NCI-H1092 (cell line): Measurements from ENCODE around the gene KSR1.
"Not testable (repeated sequence)": the region's sequence is repeated elsewhere in the genome, so short reads cannot be mapped to it uniquely, and the experiment has no call there.

Source experiments
- DNase-seq: peaks from one replicate; lab custom pipeline; 2025; lab: John Stamatoyannopoulos, UW

KSR1 gene

DNA sequence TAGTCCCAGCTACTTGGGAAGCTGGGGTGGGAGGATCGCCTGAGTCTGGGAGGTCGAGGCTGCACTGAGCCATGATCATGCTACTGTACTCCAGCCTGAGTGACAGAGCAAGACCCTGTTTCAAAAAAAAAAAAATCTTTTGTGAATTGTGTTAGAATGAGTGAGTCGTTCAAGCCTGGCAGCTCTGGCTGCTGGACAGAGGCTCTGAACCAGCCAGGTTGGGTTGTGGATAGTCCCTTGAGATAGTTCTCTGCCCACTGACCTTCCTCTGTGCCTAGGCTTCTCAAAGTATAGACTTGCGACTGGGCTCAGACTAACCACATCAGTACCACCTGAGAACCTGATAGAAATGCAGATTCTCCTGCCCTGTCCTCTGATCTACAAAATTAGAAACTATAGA, 2.2 kb upstream of the KSR1 start:
- no peak for DNase-seq

DNA sequence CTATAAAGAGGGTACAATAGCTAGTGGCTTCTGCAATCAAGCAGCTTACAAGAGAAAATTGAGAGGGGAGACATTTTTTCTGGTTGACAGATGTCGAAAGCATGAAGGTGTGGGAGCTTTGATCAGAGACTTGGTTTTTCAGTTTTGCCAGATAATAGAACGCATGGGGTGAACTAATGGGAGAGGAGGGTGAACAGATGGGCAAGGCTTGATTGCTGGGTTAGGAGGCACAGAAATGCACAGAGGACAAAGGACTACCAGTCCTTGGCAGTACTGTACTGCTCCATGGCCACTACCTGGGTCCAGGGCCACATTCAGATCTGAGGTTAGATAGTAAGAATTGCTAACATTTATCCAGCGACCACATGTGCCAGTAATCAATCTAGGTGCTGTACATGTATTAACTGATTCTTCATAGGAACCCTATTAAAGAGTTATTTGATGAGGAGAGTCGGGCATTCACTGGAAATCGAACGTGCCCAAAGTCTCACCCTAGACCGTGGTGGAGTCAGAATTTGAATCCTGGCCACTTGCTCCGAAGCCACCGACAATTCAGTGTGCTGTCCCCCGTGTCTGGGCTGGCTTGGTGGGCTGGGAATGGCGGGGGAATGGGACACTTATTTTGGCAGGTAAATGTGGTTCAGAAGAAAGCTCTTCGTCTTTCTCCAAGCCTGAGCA, 873 bp upstream of the KSR1 start:
- no peak for DNase-seq

DNA sequence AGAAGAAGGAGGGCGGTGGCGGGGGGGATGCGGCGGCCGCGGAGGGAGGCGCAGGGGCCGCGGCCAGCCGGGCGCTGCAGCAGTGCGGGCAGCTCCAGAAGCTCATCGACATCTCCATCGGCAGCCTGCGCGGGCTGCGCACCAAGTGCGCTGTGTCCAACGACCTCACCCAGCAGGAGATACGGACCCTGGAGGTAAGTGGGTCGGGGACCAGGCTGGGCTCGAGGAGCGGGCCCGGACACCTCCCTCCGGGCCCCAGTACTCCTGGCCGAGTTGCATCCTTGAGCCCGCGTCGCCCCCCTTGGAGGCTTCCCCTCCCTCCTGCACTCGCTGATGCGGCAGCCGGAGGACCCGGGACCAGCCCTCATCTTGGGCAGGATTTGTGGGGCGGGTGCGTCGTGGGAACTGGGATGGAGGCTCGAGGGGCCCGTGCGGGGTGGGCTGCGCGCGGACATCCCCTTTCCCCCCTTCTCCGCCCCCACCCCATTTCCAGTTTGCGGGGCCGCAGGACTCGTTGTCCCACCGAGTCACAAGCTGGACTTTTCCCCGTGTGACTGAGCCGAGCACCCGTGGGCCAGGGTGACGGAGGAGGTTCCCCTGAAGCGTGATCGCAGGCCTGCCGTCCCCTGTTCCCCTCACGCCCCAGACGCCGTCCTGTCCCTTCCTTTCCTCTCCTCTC, 572 bp downstream of the KSR1 start:
- DNase-seq: no peak

DNA sequence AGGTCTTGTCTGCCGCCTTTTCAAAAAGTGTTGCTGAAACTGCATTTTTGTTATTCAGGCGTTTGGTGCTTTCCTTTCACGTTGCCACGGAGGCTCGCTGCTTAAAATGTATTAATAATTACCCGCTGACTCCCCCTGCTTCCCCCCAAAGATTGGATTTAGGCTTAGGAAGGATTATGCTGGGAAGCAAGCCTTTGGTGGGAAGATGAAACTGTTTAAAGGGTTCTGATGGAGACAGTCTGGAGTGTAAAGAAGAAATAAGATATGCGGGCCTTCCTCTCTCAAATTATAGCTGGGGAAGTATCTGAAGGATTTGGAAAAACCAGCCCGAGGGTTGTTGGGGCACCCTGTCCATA, 1.1 kb downstream of the KSR1 start:
- no peak for DNase-seq

DNA sequence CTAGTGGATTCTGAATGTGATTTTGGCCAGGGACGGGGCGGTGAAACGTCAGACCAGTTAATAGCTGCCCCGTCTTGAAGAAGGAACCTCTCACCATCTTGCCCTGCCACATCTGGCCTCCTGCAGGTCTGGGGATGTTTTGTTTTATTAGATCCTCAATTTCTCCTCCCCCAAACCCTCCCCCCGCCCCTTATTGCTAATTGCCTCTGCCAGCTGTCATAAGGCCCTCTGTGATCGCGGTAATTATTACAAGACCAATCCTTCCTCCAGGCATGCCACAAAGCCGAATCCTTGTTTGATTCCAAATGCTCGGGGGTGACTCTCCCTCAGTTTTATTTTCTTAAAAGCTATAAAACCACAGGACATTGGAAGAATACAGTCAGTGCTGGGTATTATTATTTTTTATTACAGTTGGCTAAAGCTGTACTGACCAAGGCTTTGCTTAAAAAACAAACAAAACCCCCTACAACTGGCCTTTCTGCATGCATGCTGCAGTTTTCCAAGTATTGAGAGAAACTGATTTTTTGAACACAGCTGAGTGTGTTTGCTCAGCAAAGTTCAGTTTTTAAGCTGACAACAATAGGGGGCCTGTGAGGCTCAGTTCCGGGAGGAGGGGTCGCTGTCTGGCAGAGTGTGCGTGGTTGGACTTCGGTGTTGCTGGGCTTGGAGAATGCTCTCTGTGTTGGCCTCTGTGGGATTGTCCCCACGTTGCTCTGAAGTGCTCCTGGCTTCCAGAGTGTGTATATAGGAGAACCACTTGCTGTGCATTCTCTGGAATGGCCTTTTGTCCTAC, 1.7 kb downstream of the KSR1 start:
- DNase-seq: no peak

DNA sequence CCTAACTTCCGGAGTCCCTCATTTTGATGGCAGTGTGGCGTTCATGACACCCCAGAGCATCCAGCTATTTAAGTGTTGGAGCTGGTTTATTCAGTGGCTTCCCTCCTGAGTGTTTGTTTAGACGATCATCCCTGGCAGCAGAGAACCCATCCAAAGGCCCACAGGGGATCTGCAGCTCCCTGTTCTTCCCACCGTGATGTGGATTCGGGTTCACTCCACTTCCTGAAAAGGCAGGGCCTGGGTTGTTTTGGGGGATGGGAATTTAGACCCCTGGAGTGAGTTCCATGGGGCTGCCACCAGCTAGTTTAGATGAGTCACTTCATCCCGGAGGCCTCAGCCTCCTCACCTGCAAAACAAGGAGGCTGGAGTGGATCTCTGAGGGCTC, 2.3 kb downstream of the KSR1 start:
- no peak for DNase-seq

DNA sequence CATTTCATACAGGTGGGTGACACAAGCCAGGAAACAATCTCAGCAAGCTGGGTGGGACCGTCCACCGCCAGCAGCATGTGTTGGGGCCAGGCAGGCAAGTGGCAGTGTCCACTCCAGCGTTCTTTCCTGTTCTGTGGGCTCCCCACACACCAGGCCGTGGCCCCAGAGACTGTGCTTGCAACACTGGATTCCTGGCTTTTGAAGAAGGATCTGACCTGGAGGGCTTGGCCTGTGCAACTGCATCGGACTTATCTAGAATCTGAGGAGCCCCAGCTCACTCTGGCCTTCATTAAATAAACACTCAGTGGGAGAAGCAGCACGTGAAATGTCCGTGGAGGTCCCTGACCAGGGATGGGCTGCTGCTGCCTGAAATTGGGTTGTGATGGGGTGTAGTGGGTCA, 3.2 kb downstream of the KSR1 start:
- DNase-seq: no peak

DNA sequence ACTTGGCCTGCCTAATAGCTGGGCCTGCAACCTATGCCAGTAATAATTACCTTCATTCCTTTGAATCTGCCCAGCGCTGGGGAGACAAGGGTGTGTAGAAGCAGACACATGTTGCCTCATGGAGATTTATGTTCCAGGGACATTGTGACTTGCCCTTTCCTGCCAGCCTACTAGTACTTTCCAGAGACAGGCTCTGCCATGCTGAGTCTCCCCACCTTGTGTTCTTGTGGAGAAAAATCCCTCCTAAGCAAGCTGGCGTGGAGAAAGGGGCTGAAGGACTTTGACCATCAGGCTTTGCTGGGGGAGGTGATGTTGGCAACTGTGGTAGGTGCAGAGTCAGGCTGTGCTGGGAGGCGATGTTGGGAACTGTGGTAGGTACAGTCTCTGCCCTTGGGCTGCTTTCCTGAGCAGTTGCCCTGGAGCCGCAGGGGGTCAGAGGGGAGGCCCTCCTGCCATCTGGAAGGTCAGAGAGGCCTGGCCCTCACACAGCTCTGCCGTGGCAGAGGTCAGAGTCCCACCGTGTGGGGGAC, 4.0 kb downstream of the KSR1 start:
- no peak for DNase-seq

DNA sequence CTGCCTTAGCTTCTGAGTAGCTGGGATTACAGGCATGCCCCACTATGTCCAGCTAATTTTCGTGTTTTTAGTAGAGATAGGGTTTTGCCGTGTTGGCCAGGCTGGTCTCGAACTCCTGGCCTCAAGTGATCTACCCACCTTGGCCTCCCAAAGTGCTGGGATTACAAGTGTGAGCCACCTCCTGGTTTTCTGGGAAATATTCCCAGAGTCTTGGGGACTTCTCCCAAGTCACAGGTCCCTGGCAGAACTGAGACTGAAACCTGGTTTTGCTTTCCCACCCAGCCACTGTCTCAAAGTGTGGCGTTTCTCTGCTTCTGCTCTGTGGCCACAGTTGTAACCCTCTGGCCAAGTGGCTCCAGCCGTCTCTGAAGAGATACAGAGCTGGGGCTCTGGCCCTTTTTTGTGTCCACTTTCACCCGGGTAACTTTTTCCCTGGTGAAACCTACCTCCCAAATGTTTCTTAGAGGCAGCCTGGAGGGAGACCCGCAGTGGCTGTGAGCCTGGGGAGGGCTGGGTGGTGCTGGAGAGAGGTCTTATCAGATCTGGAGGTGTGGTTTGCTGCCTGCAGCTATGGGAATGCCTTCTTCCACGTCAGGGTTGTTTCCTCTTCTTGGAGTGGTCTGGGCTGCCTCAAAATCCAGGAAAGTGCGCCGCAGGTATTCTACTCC, 5.1 kb downstream of the KSR1 start:
- DNase-seq: no peak

DNA sequence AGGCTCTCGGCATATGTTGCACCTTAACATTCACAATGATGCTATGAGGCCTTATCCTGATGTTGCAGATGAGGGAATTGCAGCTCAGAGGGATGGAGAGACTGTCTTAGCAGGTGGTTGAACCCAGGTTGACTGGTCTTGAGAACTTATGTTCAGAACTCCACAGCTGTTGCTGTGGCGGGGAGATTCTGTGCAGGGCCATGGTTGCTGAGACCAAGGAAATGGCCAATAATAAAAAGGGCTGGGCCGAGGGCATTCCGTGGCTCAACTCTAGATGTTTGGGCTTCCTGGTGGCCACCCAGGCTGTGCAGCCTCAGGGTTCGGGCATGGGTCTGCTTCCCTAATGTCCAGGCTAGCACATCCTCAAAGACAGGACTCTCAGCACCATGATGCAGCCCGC, 5.9 kb downstream of the KSR1 start:
- DNase-seq: no peak

DNA sequence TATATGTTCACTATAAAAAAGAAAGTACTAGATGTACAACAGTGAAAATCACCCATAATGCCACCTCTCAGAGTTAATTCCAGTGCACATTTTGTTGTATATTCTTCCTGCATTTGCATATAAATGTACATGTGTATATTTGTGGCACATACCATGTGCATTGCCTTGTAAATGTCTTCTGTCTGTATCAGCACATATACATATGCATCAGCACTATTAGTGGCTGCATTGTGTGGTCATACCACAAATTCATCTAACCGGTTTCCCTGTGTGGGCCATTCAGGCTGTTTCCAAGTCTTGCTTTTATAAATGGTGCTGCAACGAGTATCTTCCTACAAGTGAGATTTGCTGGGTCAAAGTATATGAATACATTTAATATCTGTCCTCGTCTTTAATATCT, 6.5 kb downstream of the KSR1 start:
- DNase-seq: no peak

DNA sequence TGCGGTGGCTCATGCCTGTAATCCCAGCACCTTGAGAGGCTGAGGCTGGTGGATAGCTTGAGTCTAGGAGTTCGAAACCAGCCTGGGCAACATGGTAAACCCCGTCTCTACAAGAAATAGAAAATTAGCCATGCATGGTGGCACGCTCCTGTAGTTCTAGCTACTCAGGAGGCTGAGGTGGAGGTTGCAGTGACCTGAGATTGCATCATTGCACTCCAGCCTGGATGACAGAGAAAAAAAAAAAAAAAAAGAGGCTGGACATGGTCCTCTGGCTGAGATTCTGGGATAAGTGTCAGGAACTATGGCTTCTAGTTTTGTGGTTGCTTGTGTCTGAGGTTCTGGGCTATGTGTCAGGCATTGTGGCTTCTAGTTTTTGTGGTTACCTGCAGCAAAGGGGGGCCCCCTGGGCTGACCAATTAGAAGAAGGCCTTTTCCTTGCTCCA, 7.0 kb downstream of the KSR1 start:
- no peak for DNase-seq

DNA sequence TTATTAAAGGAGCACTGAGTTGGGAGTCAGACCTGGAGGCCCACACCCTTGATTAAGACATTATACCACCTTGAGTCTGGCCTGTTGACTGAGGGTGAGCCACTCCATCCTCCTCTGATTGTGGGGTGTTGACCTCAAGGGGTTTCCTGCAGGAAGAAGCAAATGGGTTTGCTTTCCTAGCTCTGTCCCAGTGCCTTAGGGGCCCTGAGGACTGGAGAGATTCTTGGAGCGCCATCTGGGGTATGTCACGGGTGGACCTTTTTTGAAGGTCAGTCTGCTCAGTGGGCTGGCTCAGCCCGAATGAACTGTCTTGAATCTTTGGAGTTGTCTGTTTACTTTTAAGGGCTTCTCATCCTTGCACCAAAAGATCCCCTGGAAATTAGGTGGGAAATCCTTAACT, 7.8 kb downstream of the KSR1 start:
- not testable (repeated sequence) for DNase-seq

DNA sequence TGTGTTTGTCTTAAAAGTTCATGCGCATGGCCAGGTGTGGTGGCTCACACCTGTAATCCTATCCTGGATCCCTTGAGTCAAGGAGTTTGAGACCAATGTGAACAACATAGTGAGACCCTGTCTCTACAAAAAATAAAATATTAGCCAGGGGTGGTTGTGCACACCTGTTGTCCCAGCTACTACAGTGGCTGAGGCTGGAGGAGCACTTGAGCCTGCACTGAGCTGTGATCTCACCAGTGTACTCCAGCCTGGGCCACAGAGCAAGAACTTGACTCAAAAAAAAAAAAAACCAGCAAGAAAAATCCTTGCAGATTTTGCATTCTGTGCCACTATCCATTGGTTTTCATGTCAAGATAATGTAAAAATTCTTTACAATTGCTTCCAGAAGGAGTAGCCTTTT, 8.2 kb downstream of the KSR1 start:
- no peak for DNase-seq

DNA sequence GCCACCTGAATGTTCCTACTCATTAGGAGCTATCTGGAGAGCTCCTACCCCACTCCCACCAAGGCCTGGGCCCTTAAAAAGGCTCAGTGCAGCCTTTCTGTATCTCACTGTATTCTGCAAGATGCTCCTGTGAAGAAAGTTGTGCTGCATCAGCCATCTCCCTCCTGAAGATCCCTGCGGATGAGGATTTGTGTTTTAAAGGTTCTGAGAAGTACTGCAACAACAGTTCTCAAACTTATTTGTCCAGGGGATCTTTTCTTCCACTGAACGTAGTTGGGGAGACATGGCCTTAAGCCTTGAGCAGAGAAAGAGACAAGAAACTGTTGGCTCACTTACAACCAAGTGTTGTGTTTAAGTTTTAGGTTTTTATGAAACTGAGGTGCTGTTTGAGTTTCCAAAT, 9.6 kb downstream of the KSR1 start:
- not testable (repeated sequence) for DNase-seq

DNA sequence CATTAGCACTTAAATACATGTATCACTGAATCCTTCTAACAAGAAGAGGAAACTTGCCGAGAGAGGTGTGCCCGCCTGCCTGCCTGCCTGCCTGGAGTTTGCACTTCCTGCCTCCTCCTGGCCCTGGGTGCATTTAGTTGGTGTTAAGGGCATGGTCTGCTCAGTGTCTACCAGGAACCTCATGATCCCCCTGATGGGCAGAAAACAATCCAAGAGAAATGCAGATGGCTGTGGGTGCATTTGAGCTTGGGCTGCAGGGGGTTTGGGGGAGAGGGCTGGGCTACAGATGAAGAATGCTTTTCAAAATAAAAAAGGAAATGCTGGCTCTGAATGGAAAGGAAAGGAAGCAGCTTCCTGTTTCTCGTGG, 10.1 kb downstream of the KSR1 start:
- no peak for DNase-seq

DNA sequence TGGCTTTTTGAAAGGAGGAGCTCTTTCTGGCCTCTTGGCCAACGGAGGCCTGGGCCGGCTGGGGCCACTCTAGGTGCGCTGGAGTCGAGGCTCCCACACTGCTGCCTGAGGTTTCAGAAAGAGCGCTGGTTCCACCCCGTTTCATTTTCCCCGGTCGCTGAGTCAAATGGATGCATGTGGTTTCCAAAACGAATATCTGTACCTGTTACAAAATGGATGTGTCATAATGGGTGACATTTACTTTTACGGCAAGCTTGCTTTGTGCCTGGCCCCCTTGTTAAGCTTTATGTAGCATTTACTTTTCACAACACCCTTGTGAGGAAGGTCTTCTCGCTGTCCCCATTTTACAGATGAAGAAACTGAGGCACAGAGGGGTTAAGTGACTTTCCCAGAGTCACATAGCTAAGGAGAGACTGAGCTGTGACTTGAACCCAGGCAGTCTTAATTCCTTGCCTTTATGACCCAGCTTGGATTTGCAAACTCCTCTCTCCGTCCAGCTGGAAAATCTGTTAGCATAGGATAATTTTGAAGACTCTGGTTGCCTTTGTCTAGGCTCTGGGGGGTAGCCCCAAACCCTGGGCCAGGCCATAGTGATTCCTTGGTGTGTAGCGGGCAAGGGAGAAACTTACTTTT, 10.6 kb downstream of the KSR1 start:
- no peak for DNase-seq

DNA sequence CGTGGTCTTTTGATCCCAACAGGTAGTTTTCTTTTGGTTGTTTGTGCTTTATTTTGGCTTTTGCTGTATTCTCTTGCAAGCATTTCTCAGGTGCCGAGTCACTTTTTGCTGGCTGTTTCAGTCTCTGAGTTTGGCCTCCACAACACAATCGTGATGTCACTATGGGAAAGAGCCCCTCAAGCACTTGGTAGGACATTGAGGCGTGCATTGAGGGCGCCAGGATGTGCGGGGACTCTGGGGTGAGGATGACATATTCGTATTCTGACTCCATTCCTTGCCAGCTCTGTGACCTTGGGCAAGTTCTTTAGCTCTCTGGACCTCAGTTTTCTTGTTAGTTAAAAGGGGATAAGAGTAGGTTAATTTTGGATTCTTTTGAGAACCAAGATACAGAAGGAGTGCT, 13.0 kb downstream of the KSR1 start:
- DNase-seq: no peak

DNA sequence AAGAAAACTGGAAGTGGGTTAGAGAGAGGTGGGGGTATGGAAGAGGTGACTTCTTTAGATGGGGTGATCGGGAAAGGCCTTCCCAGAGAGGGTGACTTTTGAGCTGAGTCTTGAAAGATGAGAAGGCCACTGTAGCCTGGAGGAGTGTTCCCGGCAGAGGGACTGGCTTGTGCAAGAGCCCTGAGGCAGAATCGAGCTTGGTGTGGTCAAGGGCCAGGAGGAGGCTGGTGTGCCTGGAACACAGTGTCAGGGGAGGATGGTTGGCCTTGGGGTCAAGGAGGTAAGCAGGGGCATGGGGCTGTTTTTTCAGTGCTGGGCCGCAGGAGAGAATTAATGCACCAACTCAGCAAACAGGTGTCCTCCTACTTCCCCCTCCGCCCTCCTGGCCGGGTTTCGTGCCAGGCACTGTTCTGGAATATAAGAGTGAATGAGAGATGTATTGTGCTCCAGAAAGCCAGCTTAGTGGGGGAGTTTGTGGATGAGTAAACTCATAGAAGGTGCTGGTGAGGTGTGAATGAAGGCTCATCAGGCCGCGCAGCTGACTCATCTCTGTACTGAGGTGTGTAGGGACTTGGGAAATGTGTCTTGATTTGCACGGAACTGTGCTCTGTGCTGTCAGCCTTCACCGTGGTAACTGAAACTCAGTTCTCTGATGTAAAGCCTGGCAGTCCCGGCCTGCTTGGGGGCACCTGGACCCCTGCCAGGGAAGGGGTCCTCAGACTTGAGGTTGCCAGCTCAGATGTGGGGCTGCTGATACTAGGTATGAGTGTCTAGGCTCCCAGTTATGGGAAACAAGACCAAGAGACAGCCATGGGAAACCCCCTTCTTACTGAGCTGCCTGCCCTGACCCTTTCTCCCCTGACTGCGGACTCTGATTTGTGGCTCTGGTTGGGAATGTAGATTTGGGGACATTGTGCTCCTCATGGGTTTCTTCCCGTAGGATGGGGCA, 15.3 kb downstream of the KSR1 start:
- DNase-seq: no peak

DNA sequence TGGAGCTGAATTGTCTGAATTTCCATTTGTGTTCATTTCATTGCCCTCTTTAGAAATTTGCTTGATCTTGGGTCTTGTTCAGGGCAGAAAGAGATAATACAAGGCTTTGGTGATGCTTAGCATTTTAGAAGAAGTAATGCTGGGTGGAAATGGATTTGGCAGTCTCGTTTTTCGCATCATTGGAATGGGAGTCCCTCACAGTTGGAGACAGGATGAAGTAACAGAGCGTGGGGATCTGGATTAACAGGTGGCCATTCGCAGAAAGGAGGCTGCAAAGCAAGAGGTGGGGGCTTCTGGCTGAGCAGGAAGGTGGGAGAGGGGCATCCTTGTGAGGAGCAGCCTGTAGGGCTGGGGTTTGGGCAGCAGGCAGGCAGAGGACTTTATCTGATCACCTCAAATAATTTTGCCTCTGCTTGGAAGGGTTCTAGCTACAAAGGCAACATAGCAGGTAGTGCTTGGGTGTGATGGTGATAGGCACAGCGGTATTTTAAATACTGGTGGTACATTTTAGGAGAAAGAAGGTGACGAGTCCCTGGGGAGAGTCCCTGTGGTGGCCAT, 17.0 kb downstream of the KSR1 start:
- no peak for DNase-seq
